ENCODE results near the gene KMT2B. TPM values are rescaled to one million over a fixed set of nuclear protein-coding genes. Genes with fewer than 3 reads are reported as not detected.

The KMT2B gene
- total and polyA plus RNA-seq, 2 of the 8 experiments (the other 6 are each of a cell fraction or from before 2014, with no cell fraction given), result 26.7 to 38.6 TPM

DNA sequence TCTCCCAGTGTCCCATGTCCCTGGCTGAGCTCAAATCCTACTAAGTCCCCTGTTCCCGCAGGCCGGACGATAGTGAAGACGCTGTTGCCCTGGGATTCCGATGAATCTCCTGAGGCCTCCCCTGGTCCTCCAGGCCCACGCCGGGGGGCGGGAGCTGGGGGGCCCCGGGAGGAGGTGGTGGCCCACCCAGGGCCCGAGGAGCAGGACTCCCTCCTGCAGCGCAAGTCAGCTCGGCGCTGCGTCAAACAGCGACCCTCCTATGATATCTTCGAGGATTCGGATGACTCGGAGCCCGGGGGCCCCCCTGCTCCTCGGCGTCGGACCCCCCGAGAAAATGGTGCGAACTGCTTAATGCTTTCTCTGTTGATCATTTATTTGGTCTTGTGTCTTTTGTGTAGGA, 5.9 kb downstream of the KMT2B start (continued):
- TF ChIP-seq POLR2A (IDR thresholded peaks at IDR 0.05; ENCODE audit: control extremely low read depth in 1 of 2, low read depth in 2 of 2, low read length in 2 of 2) (no peak), SRF (IDR thresholded peaks at IDR 0.05; ENCODE audit: low read depth, low read length) (no peak), RFX5 (IDR thresholded peaks at IDR 0.05; ENCODE audit: borderline replicate concordance, low read depth, low read length) (no peak), MAFK (IDR thresholded peaks at IDR 0.05; ENCODE audit: low read depth, low read length) (no peak), SUZ12 (IDR thresholded peaks at IDR 0.05; ENCODE audit: low read length) (no peak)
- TF ChIP-seq, protein P1, sequence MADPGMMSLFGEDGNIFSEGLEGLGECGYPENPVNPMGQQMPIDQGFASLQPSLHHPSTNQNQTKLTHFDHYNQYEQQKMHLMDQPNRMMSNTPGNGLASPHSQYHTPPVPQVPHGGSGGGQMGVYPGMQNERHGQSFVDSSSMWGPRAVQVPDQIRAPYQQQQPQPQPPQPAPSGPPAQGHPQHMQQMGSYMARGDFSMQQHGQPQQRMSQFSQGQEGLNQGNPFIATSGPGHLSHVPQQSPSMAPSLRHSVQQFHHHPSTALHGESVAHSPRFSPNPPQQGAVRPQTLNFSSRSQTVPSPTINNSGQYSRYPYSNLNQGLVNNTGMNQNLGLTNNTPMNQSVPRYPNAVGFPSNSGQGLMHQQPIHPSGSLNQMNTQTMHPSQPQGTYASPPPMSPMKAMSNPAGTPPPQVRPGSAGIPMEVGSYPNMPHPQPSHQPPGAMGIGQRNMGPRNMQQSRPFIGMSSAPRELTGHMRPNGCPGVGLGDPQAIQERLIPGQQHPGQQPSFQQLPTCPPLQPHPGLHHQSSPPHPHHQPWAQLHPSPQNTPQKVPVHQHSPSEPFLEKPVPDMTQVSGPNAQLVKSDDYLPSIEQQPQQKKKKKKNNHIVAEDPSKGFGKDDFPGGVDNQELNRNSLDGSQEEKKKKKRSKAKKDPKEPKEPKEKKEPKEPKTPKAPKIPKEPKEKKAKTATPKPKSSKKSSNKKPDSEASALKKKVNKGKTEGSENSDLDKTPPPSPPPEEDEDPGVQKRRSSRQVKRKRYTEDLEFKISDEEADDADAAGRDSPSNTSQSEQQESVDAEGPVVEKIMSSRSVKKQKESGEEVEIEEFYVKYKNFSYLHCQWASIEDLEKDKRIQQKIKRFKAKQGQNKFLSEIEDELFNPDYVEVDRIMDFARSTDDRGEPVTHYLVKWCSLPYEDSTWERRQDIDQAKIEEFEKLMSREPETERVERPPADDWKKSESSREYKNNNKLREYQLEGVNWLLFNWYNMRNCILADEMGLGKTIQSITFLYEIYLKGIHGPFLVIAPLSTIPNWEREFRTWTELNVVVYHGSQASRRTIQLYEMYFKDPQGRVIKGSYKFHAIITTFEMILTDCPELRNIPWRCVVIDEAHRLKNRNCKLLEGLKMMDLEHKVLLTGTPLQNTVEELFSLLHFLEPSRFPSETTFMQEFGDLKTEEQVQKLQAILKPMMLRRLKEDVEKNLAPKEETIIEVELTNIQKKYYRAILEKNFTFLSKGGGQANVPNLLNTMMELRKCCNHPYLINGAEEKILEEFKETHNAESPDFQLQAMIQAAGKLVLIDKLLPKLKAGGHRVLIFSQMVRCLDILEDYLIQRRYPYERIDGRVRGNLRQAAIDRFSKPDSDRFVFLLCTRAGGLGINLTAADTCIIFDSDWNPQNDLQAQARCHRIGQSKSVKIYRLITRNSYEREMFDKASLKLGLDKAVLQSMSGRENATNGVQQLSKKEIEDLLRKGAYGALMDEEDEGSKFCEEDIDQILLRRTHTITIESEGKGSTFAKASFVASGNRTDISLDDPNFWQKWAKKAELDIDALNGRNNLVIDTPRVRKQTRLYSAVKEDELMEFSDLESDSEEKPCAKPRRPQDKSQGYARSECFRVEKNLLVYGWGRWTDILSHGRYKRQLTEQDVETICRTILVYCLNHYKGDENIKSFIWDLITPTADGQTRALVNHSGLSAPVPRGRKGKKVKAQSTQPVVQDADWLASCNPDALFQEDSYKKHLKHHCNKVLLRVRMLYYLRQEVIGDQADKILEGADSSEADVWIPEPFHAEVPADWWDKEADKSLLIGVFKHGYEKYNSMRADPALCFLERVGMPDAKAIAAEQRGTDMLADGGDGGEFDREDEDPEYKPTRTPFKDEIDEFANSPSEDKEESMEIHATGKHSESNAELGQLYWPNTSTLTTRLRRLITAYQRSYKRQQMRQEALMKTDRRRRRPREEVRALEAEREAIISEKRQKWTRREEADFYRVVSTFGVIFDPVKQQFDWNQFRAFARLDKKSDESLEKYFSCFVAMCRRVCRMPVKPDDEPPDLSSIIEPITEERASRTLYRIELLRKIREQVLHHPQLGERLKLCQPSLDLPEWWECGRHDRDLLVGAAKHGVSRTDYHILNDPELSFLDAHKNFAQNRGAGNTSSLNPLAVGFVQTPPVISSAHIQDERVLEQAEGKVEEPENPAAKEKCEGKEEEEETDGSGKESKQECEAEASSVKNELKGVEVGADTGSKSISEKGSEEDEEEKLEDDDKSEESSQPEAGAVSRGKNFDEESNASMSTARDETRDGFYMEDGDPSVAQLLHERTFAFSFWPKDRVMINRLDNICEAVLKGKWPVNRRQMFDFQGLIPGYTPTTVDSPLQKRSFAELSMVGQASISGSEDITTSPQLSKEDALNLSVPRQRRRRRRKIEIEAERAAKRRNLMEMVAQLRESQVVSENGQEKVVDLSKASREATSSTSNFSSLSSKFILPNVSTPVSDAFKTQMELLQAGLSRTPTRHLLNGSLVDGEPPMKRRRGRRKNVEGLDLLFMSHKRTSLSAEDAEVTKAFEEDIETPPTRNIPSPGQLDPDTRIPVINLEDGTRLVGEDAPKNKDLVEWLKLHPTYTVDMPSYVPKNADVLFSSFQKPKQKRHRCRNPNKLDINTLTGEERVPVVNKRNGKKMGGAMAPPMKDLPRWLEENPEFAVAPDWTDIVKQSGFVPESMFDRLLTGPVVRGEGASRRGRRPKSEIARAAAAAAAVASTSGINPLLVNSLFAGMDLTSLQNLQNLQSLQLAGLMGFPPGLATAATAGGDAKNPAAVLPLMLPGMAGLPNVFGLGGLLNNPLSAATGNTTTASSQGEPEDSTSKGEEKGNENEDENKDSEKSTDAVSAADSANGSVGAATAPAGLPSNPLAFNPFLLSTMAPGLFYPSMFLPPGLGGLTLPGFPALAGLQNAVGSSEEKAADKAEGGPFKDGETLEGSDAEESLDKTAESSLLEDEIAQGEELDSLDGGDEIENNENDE (IDR thresholded peaks at IDR 0.05; ENCODE audit: insufficient replicate concordance, low read length), result no peak

Measured in H1 (cell line).